PC-3 (cell line): ENCODE data around the gene C1orf159. TPM values are rescaled to one million over a fixed set of nuclear protein-coding genes. Genes with fewer than 3 reads are reported as not detected.

ENCODE experiments used
- ATAC-seq: fragments of 200-7000 bp; cut with Tn5 transposase; 2 replicates; pipeline ENCODE4 v1.9.1; 2020; ENCODE audit warnings: mild to moderate bottlenecking, moderate library complexity
- BruUV-seq: library from RNA; stranded (reverse); fragments of 400-500 nt; replicated peaks from 2 replicates; lab custom pipeline; 2021; lab: Mats Ljungman, UMichigan
- CTCF ChIA-PET: fragments of 300-600 bp; sonication (Branson Sonifier 250); formaldehyde crosslinking; loops from one replicate; lab custom pipeline; 2022; ENCODE audit warnings: antibody characterized with exemption; lab: Charles Lee
- POLR2A ChIA-PET: fragments of 300-600 bp; sonication (Branson Sonifier 250); formaldehyde crosslinking; loops from one replicate; lab custom pipeline; 2022; ENCODE audit warnings: antibody characterized with exemption; ENCODE audit not compliant: unreplicated experiment; lab: Charles Lee
- DNase-seq: peaks from one replicate; pipeline ENCODE4 v3.0.0-alpha.2; 2015
- H2AFZ ChIP-seq: fragments of 300-600 bp; sonication (generic); 2 replicates; pipeline ENCODE4 v1.6.0; 2016; ENCODE audit warnings: antibody characterized with exemption, low read length
- H3F3A ChIP-seq: fragments of 300-600 bp; sonication (generic); one replicate; pipeline ENCODE4 v1.6.0; 2017; ENCODE audit warnings: antibody characterized with exemption, low read length, control low read depth, mild to moderate bottlenecking; ENCODE audit not compliant: unreplicated experiment
- H3K27ac ChIP-seq: fragments of 300-600 bp; sonication (generic); 2 replicates; pipeline ENCODE4 v1.5.1; 2016; ENCODE audit warnings: mild to moderate bottlenecking, low read length
- H3K27me3 ChIP-seq: fragments of 300-600 bp; sonication (generic); 2 replicates; pipeline ENCODE4 v1.6.1; 2016; ENCODE audit warnings: low read length, mixed read lengths
- H3K36me3 ChIP-seq: fragments of 300-600 bp; sonication (generic); 2 replicates; pipeline ENCODE4 v1.6.1; 2016; ENCODE audit warnings: low read depth, mixed run types, low read length, mixed read lengths
- H3K4me1 ChIP-seq: fragments of 300-600 bp; sonication (generic); 2 replicates; pipeline ENCODE4 v1.5.1; 2016; ENCODE audit warnings: low read length; ENCODE audit not compliant: insufficient read depth
- H3K4me2 ChIP-seq: fragments of 300-600 bp; sonication (generic); 2 replicates; pipeline ENCODE4 v1.6.0; 2016; ENCODE audit warnings: low read length
- H3K4me3 ChIP-seq: fragments of 300-600 bp; sonication (generic); 2 replicates; pipeline ENCODE4 v1.5.1; 2016; ENCODE audit warnings: mild to moderate bottlenecking, low read length, mixed read lengths
- H3K79me2 ChIP-seq: fragments of 300-600 bp; sonication (generic); 2 replicates; pipeline ENCODE4 v1.6.1; 2017; ENCODE audit warnings: low read length, mixed read lengths
- H3K9ac ChIP-seq: fragments of 300-600 bp; sonication (generic); 2 replicates; pipeline ENCODE4 v1.6.0; 2016; ENCODE audit warnings: mild to moderate bottlenecking, low read length
- H3K9me2 ChIP-seq: fragments of 300-600 bp; sonication (generic); replicated peaks from 2 replicates; pipeline ENCODE4 v1.6.1; 2016; ENCODE audit warnings: mixed run types, low read length, mixed read lengths
- H3K9me3 ChIP-seq: fragments of 300-600 bp; sonication (generic); 2 replicates; pipeline ENCODE4 v1.6.1; 2016; ENCODE audit warnings: low read length, mixed read lengths
- H4K20me1 ChIP-seq: fragments of 300-600 bp; sonication (generic); 2 replicates; pipeline ENCODE4 v1.6.1; 2016; ENCODE audit warnings: low read length, mixed read lengths
- EZH2 ChIP-seq: fragments of 300-600 bp; sonication (generic); IDR thresholded peaks from one replicate; pipeline ENCODE4 v1.6.1; 2017; ENCODE audit warnings: antibody characterized with exemption, mild to moderate bottlenecking, low read length; ENCODE audit not compliant: unreplicated experiment
- EZH2phosphoT487 ChIP-seq: fragments of 300-600 bp; sonication (generic); IDR thresholded peaks from 2 replicates; pipeline ENCODE4 v1.6.1; 2018; ENCODE audit warnings: mild to moderate bottlenecking, antibody characterized with exemption, low read length, borderline replicate concordance
- intact Hi-C: fragments of 100-400 bp; cut with micrococcal nuclease; formaldehyde crosslinking; loops from 2 replicates; pipeline ENCODE4 v1.9.0; 2023
- total RNA-seq: library from RNA; depleted of rRNA; stranded (reverse); fragments of >200 nt; gene quantifications from 2 replicates; pipeline ENCODE4 v1.2.3, GENCODE V29; 2014
- TF ChIP-seq, protein P1 (sequence below): fragments of 300-600 bp; sonication (generic); conservative IDR thresholded peaks from 2 replicates; pipeline ENCODE4 v1.5.1; 2017; ENCODE audit warnings: antibody characterized with exemption, low read depth, mild to moderate bottlenecking, low read length

Gene C1orf159
- total RNA-seq, 1 experiment from 2014 or later, result 78.0 TPM

- Histone ChIP-seq H3K4me1 (peaks cover 17% of the 10 kb centered on the region; the same call in 1 of the 2 replicates), H4K20me1 (no peaks in the 10 kb centered on the region), H3K4me2 (peak overlapping the region; percentile 96), H2AFZ (peak overlapping the region; percentile 73), H3K4me3 (peak overlapping the region; percentile 70), H3F3A (no peaks in the 10 kb centered on the region), H3K27me3 (no peaks in the 10 kb centered on the region), H3K9me2 (no peaks in the 10 kb centered on the region), H3K36me3 (no peaks in the 10 kb centered on the region), H3K79me2 (no peaks in the 10 kb centered on the region), H3K9ac (no peak overlapping the region), H3K9me3 (no peaks in the 10 kb centered on the region), H3K27ac (no peak overlapping the region)
- CTCF ChIA-PET, result no interaction called here
- POLR2A ChIA-PET, result interaction anchor here (0.6 to 0.7 kb wide), 2 partner anchors 11 to 21 kb away, joined by 3 to 9 read pairs; no protein-coding TSS in a partner anchor
- peak; percentile 26 for ATAC-seq
- DNase-seq, result no peak
- TF ChIP-seq, protein P1, sequence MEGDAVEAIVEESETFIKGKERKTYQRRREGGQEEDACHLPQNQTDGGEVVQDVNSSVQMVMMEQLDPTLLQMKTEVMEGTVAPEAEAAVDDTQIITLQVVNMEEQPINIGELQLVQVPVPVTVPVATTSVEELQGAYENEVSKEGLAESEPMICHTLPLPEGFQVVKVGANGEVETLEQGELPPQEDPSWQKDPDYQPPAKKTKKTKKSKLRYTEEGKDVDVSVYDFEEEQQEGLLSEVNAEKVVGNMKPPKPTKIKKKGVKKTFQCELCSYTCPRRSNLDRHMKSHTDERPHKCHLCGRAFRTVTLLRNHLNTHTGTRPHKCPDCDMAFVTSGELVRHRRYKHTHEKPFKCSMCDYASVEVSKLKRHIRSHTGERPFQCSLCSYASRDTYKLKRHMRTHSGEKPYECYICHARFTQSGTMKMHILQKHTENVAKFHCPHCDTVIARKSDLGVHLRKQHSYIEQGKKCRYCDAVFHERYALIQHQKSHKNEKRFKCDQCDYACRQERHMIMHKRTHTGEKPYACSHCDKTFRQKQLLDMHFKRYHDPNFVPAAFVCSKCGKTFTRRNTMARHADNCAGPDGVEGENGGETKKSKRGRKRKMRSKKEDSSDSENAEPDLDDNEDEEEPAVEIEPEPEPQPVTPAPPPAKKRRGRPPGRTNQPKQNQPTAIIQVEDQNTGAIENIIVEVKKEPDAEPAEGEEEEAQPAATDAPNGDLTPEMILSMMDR, result no peak
- no peak for TF ChIP-seq EZH2phosphoT487
- TF ChIP-seq EZH2, result no peak
- no TSS peak for BruUV-seq
- intact Hi-C loops, result no loop called here
Observed at GRCh38 chr1:1137256-1138045, 21.6 kb upstream of the C1orf159 start.

GRCh38 chr1:1136547-1137230, 20.8 kb upstream of the C1orf159 start:
- H3K9ac ChIP-seq, result no peak overlapping the region
- ChIA-PET POLR2A (interaction anchor here (0.6 to 0.7 kb wide), 2 partner anchors 11 to 20 kb away, joined by 3 to 9 read pairs; no protein-coding TSS in a partner anchor), CTCF (no interaction called here)
- peak overlapping the region; percentile 96 for H3K4me2 ChIP-seq
- ATAC-seq (peak; percentile 62), DNase-seq (peak; percentile 47)
- H3K79me2 ChIP-seq, result no peaks in the 10 kb centered on the region
- no peak overlapping the region for H3K27ac ChIP-seq
- intact Hi-C loops, result no loop called here
- H3K4me3 ChIP-seq, result peak overlapping the region; percentile 44
- no TSS peak for BruUV-seq
- TF ChIP-seq, protein P1, result no peak
- TF ChIP-seq EZH2phosphoT487 (no peak), EZH2 (no peak)
- H3K9me3 ChIP-seq, result no peaks in the 10 kb centered on the region
- peaks cover 17% of the 10 kb centered on the region; the same call in 1 of the 2 replicates for H3K4me1 ChIP-seq
- H3K36me3 ChIP-seq, result no peaks in the 10 kb centered on the region
- H3K9me2 ChIP-seq, result no peaks in the 10 kb centered on the region
- H4K20me1 ChIP-seq, result no peaks in the 10 kb centered on the region
- H3F3A ChIP-seq, result no peaks in the 10 kb centered on the region
- no peaks in the 10 kb centered on the region for H3K27me3 ChIP-seq
- peak overlapping the region; percentile 46; the same call in 1 of the 2 replicates for H2AFZ ChIP-seq
